ENCODE data around the gene ARTN. TPM values are rescaled to one million over a fixed set of nuclear protein-coding genes. Genes with fewer than 3 reads are reported as not detected.

Gene ARTN, protein sequence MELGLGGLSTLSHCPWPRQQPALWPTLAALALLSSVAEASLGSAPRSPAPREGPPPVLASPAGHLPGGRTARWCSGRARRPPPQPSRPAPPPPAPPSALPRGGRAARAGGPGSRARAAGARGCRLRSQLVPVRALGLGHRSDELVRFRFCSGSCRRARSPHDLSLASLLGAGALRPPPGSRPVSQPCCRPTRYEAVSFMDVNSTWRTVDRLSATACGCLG
- 5.7 TPM for total RNA-seq

DNA sequence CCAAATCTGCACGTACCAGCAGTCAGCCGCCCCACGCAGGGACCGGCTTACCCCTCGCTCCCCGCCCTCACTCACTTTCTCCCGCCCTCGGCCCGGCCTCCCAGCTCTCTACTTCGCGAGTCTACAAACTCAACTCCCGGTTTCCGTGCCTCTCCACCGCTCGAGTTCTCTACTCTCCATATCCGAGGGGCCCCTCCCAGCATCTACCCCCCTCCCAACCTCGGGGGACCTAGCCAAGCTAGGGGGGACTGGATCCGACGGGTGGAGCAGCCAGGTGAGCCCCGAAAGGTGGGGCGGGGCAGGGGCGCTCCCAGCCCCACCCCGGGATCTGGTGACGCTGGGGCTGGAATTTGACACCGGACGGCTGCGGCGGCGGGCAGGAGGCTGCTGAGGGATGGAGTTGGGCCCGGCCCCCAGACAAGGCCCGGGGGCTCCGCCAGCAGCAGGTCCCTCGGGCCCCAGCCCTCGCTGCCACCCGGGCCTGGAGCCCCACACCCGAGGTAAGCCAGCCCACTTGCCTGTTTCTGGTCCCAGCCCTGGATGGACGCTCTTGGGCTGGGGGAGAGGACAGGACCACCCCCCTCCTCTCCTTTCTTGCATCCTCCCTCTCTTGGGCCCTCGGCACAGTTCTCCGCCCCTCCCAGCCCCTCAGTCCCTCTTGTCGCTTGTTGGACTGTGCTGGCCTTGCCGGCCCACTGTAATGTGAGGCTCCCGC is at the start of gene ARTN:
TSS of gene ARTN (plus strand) at position 416 of the 715 bp plus-strand sequence. CDS start 1,856 bp downstream, outside the sequence.
- DNase-seq (ENCODE audit: low spot score) = no peak

DNA sequence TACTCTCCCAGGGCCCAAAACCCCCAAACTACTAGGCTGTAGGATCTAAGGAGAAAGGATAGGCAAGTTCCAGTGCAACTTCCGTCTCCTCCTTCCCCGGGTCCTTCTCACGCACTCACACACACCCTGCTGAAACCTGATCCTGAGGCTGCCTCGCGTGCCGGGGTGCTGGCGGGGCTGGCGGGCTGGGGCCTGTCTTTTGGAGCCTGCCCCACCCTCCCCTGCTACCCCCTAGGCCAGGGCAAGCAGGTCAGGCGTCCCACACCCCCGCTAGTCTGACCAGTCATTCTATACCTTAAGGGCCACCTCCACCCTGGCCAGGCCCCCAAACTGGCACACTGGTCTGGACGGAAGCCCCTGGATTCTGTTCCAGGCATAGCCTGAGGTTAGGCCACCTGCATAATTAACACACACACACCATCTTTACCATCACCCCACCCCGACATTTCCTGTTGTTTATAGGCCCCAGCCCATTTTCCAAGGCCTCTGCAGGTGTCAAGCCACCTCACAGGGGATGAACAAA is 48.3 kb upstream of the ARTN start:
- DNase-seq (ENCODE audit: low spot score) = peak; percentile 76

DNA sequence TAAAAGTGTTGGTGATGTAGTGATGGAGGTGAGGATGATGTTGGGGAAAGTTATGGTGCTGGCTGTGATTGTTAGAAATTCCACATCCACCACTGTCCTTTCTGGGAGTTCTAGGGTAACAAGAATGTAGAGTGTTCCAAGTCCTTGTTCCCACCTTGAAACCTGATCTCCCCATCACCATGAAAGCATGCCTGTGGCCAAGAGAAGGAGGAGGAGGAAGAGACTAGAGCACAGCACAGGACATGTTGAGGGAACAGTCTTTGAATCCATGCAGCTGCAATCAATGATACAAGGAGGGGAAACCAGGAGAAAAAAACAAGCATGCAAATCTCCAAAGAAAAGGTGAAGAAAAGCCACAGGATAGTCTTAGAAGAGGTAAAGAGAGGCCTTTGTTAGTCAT is 45.9 kb upstream of the ARTN start:
- DNase-seq (ENCODE audit: low spot score) = no peak

DNA sequence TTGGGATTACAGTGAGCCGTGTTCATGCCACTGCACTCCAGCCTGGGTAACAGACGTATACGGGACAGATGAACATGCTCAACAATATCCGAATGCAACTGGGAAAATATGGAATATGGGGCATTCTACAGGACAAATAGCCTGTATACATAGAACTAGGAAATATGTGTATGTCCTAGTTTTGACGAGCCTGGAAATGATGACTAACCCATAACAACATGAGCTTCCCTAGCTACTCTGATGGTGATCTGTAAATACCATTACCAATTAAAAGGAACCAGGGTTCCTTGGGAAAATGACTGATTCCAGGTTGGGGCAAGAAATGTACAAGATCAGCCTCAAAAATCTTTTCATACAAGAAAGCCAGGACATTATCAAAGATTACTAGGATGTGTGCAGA is 42.8 kb upstream of the ARTN start:
- DNase-seq (ENCODE audit: low spot score) = no peak

DNA sequence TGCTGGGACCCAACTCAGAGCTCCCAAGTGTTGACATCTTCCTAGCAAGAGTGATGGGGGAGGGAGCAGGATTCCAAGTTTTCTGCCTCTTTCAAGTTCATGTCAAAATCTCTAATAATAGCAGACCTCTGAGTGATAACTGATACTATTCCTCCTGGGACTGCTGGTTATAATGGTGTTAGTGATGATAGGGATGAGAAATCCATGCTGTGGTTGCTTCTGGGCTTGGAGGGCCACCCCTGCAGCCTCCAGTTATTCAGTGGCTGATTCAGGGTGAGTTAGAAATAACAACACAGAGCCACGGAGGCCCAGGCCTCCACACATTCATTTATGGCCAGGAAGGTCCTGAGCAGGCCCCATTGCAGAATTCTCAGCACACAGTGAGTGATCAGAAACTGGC is 40.6 kb upstream of the ARTN start:
- no peak for DNase-seq (ENCODE audit: low spot score)

DNA sequence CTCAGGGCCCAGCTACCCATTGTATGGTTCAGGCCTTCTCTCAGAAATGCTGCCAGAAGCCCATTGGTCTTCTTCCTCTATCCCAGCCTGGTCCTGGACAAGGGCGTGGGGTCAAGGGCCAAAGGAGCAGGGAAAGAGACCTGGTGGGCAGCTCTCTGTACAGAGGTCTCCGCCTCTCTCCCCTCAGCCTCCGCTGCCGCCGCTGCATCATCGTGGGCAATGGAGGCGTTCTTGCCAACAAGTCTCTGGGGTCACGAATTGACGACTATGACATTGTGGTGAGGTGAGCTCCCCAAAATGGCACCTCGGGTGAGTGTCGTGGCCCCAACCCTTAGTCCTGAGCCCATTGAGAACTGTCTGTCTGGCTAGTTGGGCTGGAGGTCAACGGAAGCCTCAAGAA is 34.6 kb upstream of the ARTN start:
- DNase-seq (ENCODE audit: low spot score) = no peak

DNA sequence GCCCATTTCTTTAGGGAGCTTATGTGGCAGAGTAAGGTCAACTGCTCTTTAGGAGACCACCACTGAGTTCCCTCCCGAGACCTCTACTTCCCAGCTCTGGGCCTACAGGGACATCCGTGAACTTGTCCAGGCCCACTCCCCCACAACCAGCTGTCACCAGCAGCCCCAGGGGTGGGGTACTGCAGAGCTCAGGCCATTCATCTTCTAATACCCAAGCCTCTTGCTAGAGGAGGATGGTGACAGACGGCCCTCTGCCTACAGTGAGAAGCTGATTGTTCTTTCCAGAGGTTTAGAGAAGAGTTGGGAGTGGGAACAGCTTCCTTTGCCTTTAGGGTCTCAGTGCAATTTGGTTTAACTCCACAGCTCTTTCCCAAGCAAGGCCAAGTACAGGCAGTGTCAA is 33.2 kb upstream of the ARTN start:
- no peak for DNase-seq (ENCODE audit: low spot score)

DNA sequence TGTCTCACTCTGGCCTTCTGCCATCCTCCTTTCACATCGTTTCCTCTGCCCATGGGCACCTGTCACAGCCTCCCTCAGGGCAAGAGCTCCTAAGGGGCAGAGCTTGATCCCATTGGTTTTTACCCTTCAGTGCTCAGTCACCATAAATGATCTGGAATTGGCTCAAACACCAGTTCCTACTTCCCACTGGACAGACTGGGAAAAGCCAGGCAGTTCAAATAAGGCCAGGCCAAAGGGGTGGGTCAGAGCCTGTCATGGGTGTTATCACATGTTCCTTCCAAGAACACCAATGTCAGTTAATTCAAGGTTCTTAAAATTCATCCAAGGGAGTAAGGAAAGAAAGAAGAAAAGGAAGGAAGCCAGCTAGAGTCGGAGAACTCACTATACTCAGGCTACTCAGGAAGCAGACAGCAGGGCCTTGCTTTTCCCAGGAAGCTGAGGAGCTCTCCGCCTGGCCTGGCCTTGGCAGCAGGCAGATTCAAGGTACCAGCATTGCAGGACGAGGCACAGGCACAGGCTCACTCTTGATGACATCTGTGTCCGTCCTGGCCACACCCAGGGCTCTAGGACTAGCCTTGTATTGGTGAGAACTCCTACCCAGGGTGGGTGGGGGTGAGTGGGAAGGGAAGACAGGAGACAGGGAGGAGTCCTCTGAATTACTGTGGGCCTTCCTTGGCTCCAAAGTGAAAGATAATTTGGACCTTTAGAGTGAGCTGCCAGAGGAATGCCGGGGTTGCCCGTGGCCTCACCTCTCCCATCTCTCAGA is 32.2 kb upstream of the ARTN start:
- no peak for DNase-seq (ENCODE audit: low spot score)

DNA sequence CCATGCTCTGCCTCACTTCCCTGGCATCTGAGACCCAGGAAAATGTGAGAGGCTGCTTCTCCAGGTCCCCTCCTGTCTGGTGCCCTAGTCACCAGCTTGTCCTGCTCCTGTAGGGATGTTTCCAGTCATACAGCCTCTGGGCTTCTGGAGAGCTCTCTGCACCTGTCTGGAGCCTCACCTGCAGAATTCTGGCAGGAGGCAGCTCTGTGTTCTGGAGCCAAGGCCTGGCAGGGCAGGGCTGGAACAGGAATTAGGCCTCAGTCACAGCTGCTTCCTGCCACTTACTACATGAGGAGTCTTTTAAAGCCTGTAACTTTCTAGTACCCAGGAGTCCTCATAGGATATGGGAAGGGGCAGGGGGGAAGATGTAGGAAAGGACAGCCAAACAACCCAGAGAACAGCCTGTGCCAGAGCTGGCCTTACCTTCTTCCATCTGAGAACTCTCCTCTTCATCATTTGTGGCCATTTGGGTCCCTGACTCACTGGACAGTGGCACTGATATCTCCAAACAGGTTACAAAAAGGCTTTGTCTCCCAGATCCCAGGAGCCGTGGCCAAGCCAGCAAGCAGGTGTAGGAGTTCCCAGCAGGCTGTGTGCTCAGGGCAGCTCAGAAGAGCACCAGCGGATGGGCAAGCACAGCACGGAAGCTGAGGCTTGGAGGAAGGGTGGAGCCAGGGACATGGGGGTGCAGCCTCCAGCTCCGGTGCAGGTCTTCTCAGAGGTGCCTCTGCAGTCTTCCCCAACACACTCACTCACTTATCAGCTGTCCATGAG is 31.4 kb upstream of the ARTN start:
- DNase-seq (ENCODE audit: low spot score) = no peak

DNA sequence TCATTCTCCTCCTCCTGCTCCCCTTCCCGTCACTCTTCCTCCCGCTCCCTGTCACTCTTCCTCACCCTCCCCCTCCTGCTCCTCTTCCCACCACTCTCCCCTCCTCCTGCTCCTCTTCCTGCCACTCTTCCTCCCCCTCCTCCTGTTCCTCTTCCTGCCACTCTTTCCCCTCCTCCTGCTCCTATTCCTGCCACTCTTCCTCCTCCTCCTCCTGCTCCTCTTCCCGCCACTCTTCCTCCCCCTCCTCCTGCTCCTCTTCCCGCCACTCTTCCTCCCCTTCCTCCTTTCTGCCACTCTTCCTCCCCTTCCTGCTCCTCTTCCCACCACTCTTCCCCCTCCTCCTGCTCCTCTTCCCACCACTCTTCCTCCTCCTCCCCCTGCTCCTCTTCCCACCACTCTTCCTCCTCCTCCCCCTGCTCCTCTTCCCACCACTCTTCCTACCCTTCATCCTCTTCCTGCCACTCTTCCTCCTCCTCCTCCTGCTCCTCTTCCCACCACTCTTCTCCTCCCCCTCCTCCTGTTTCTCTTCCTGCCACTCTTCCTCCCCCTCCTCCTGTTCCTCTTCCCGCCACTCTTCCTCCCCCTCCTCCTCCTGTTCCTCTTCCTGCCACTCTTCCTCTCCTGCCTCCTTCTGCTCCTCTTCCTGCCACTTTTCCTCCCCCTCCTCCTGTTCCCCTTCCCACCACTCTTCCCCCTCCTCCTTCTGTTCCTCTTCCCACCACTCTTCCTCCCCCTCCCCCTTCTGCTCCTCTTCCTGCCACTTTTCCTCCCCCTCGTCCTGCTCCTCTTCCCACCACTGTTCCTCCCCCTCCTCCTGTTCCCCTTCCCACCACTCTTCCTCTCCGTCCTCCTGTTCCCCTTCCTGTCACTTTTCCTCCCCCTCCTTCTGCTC is 28.7 kb upstream of the ARTN start:
- no peak for DNase-seq (ENCODE audit: low spot score)

DNA sequence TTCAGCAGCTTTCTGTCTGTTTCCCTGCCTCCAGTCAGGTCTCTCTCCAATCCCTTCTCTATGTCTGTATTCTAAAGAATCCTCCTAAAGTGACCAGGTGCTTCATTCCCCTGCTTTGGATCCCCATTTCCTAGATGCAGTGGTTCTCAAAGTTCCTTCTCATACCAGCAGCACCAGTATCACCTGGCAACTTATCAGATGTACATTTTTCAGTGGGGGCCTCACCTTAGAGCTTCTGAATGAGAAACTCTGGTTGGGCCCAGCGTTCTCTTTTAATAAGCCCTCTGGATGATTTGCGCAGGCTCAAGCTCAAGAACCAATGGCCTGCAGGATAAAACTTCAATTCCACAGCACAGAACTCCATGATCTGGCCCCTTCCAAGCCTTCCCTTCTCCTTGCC is 25.4 kb upstream of the ARTN start:
- no peak for DNase-seq (ENCODE audit: low spot score)

DNA sequence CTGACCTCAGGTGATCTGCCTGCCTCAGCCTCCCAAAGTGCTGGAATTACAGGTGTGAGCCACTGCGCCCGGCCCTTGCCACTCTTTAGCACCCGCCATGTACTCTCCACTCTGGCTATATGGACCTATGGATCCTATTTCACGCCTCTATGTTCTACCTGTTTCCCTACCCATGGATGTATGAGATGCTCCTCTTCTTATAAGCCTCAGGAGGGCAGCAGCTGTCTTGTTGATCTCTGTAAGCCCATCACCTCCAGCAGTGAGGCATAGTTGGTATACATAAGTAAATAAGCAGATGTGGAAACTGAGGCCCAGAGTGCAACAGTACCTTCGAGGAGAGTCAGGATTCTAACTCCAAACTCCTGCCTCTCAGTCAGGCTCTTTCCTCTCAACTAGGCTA is 24.7 kb upstream of the ARTN start:
- no peak for DNase-seq (ENCODE audit: low spot score)

DNA sequence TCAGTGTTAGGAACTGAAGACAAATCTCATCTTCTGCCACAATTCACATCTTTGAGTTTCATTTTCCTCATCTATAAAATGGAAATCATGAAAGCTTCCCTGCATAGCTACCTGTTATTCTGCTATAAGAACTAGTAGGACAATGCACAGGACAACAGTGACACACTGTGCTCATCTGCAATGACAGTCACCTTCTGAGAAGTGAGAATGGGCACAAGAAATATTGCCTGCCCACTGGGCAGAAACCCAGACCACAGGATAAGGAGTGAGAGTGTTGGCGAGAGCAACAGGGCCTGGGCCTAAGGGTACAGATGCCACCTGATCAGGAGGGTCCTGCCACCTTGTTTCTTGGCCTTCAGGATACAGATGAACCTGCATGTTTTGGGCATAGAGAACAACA is 23.3 kb upstream of the ARTN start:
- DNase-seq (ENCODE audit: low spot score) = no peak

DNA sequence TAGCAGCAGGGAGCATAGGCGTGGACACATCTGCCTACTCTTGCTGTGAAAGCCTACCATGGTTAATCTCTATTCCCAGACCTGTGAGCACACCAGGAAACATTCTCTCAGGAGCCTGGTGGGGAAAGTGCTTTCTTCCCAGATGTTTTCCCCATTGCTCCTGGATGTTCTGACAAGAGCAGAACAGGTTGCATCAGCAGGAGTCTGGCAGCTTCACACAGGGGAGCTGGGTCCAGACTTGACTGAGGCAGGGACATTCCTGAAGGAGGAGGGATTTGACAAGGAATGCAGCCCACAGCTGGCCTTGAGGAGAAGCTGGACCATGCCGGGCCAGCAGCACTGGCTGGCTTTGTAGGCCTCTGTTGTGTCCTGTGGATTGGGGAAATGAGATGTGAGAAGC is 21.0 kb upstream of the ARTN start:
- no peak for DNase-seq (ENCODE audit: low spot score)

DNA sequence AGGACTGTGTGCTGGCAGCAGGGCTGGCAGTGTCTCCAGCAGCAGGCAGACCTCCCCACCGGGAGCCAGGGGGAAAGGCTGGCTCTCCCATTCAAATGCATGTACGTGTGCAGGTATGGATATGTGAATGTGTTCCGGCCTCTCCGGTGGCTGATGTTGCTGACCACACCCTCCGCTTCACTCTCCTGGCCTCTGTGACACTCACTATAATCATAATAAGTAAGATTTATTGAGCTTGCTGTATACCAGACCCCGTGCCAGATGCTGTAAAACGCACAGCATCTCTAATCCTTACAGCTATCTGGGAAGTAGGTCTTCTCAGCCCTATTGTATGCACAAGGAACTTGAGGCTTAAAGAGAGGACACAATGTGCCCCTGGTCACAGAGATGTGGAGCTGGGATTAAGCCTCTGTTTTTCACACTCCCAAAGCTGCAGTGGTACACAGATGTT is 20.5 kb upstream of the ARTN start:
- no peak for DNase-seq (ENCODE audit: low spot score)

DNA sequence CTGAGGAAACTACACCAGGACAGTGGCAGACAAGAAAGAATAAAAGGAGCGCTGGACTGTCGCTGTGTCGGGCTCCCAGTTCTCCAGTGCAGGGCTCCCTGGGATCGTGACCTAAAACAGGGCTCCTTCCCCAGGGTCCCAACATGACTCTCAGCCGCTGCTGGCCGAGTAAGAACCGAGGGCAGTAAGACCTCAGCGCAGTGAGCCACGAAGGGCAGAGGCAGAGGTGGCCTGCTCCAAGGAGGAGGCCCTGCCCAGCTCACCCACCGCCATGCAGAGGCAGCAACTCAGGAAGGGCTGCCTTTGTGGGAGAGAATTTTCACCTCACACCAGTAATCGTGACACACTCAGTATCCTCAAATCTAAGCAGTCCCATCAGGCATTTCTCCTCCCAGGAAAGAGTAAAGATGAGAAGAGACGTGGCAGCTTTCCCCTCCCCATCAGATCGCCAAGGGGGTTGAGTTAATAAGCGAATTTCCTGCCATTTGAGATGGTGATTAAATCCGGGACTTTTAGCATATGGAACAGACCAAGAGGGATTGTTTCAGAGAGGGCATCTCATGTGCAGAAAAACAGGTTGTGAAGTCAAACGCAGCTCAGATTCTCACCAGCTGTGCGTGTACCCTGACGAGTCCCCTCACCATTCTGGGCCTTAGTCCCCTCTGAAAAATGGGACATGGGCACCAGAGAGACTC is 19.8 kb upstream of the ARTN start:
- DNase-seq (ENCODE audit: low spot score) = no peak

DNA sequence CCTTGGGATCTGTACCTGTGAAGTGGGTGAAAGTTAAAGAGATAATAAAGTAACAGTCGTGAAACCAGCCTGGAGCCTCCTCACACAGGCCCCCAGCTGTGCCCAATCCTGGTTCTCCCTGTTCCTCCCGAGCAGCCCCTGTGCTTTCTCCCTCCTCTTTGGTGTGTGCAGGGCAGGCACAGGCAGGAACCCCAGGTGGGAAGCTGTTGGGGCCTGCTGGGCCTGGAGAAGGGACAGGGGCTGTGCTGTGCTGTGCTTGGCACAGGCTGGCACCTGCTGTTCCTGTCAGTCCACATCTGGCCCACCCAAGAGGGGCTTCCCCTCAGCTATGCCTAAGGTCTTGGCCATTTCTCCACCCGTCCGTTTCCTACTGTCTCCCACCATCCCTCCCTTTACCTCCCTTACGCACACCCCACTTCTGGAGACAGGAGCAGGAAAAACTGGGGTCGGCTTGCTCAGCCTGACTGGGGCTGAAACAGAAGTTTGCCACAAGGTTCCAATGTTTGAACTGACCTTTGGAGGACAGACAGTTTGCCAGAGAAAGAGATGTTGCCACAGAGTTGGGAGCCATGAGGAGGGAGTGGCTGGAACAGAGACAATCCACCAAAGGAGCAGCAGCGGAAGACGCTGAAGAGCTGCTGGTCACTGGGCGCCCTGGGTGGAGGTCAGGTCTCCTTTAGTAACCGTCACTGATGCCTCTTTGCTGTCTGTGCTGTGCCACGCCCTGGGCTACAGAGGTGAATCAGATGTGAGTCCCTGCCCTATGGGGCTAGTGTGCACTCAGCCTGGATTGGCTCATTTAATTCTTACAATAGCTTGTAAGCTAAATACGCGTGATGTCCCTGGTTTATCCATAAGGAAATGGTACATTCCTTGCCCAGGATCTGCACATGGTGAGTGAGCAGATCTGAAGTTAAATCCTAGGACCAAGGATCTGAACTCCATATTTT is 18.8 kb upstream of the ARTN start:
- no peak for DNase-seq (ENCODE audit: low spot score)

DNA sequence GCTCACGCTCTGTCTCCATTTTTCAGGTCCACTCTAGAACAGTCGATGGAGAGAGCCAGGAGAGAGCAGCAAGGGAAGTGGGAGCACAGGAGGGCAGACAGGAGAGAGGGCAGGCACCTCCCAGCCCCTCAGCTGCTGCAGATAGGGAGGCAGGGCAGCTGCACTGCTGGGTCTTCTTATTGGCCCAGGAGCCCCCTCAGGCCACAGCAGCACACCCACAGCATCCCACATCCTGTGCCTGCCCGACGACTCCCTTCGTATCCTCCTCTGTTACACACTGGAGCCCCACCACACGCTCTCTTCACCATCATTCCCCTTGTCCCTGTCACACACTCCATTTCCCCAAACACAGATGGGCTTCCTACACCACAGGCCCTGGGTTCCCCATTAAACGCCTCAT is 13.7 kb upstream of the ARTN start:
- no peak for DNase-seq (ENCODE audit: low spot score)

DNA sequence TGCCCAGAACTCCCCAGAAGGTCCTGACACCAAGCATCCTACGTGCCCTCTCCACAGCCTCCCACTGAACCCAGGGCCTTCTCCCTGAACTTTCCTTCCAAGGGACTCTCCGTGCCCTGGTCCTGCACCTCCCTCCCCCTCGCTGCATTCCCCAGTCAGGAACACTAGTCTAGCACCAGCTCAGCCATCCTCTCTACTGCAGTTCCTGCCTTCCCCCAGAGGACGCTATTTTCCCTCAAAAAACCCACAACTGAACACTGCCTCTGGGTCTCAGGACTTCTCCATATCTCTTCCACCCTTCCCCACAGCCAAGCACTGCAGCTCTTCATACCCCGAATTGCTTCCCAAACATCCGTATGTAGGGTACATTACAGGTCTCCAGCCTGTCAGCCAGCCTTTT is 12.6 kb upstream of the ARTN start:
- no peak for DNase-seq (ENCODE audit: low spot score)
